HepG2 (cell line): ENCODE data around the gene ANKRD12. TPM values are rescaled to one million over a fixed set of nuclear protein-coding genes. Genes with fewer than 3 reads are reported as not detected.

Source experiments
- AHDC1 ChIP-seq: sonication (generic); formaldehyde crosslinking; IDR thresholded peaks from 2 replicates; pipeline ENCODE4 v1.5.1; 2020; ENCODE audit warnings: mild to moderate bottlenecking, missing genetic modification reagents, borderline replicate concordance
- ERF ChIP-seq: IDR thresholded peaks from 2 replicates; pipeline ENCODE4 v1.6.1; 2018; ENCODE audit warnings: missing biosample characterization, missing genetic modification reagents
- FOXP4 ChIP-seq: sonication (generic); formaldehyde crosslinking; IDR thresholded peaks from 2 replicates; pipeline ENCODE4 v1.4.0; 2020; ENCODE audit warnings: missing genetic modification reagents
- IKZF5 ChIP-seq: IDR thresholded peaks from 2 replicates; pipeline ENCODE4 v1.6.1; 2018; ENCODE audit warnings: missing genetic modification reagents, mild to moderate bottlenecking, missing compliant biosample characterization
- KAT8 ChIP-seq: IDR thresholded peaks from 2 replicates; pipeline ENCODE4 v1.6.1; 2016; ENCODE audit warnings: missing genetic modification reagents, missing compliant biosample characterization
- KLF9 ChIP-seq: IDR thresholded peaks from 2 replicates; pipeline ENCODE4 v1.6.1; 2016; ENCODE audit warnings: low read depth
- NCOA2 ChIP-seq: sonication (generic); formaldehyde crosslinking; IDR thresholded peaks from 2 replicates; pipeline ENCODE4 v1.8.0; 2022; ENCODE audit warnings: inconsistent platforms
- NFE2 ChIP-seq: sonication (generic); formaldehyde crosslinking; IDR thresholded peaks from 2 replicates; pipeline ENCODE4 v1.4.0; 2020; ENCODE audit warnings: missing genetic modification reagents
- SIN3B ChIP-seq: fragments of 150-350 bp; IDR thresholded peaks from 2 replicates; pipeline ENCODE4 v1.6.1; 2014; ENCODE audit warnings: low read length
- SMARCC2 ChIP-seq: fragments of 450-650 bp; IDR thresholded peaks from 2 replicates; pipeline ENCODE4 v1.6.1; 2017; ENCODE audit warnings: antibody characterized with exemption, mild to moderate bottlenecking
- TCF12 ChIP-seq, 2 experiments: fragments of 450-650 bp in 1 of 2; sonication (generic) in 1 of 2; formaldehyde crosslinking in 1 of 2; IDR thresholded peaks; 2 replicates each; pipeline versions ENCODE4 v1.6.1 to v1.8.0; 2017 to 2022; ENCODE audit warnings: antibody characterized with exemption in 1 of 2, mild to moderate bottlenecking in 1 of 2, missing genetic modification reagents in 1 of 2, moderate library complexity in 1 of 2
- TFE3 ChIP-seq: IDR thresholded peaks from 2 replicates; pipeline ENCODE4 v1.6.1; 2016
- ZBTB20 ChIP-seq: sonication (generic); formaldehyde crosslinking; IDR thresholded peaks from 2 replicates; pipeline ENCODE4 v1.8.1; 2023; ENCODE audit warnings: missing genetic modification reagents, low read depth, mild to moderate bottlenecking, borderline replicate concordance
- ZMYM2 ChIP-seq: sonication (generic); formaldehyde crosslinking; IDR thresholded peaks from 2 replicates; pipeline ENCODE4 v1.8.0; 2022; ENCODE audit warnings: mild to moderate bottlenecking, missing genetic modification reagents
- ZNF124 ChIP-seq: sonication (generic); formaldehyde crosslinking; IDR thresholded peaks from 2 replicates; pipeline ENCODE4 v1.4.0; 2020; ENCODE audit warnings: missing genetic modification reagents
- ZNF224 ChIP-seq: sonication (generic); formaldehyde crosslinking; IDR thresholded peaks from 2 replicates; pipeline ENCODE4 v1.5.0; 2020; ENCODE audit warnings: mild to moderate bottlenecking, missing genetic modification reagents
- ZNF549 ChIP-seq: sonication (generic); formaldehyde crosslinking; IDR thresholded peaks from 2 replicates; pipeline ENCODE4 v1.5.0; 2020; ENCODE audit warnings: missing genetic modification reagents
- ZNF563 ChIP-seq: sonication (generic); formaldehyde crosslinking; IDR thresholded peaks from 2 replicates; pipeline ENCODE4 v1.8.0; 2022; ENCODE audit warnings: mild to moderate bottlenecking, moderate library complexity, missing genetic modification reagents
- ZNF629 ChIP-seq: sonication (generic); formaldehyde crosslinking; conservative IDR thresholded peaks from 2 replicates; pipeline ENCODE4 v1.5.0; 2020; ENCODE audit warnings: missing genetic modification reagents
- ZNF776 ChIP-seq: sonication (generic); formaldehyde crosslinking; IDR thresholded peaks from 2 replicates; pipeline ENCODE4 v1.4.0; 2020; ENCODE audit warnings: mild to moderate bottlenecking, missing genetic modification reagents
- polyA plus RNA-seq, 8 experiments: library from polyadenylated mRNA; depleted of rRNA in 3 of 8; stranded (reverse) in 7 of 8; unstranded in 1 of 8; fragments of >200 nt; fragmentation: Illumina TruSeq in 4 of 8; extraction: Trizol in 4 of 8; gene quantifications; 2 replicates each; pipeline versions ENCODE4 v1.2.1 to v1.2.3, GENCODE V29; 2011 to 2016; ENCODE audit warnings: low read depth in 4 of 8, missing spikeins in 1 of 8, mixed read lengths in 1 of 8; ENCODE audit not compliant: insufficient read depth in 1 of 8
- total RNA-seq, 5 experiments: library from RNA; depleted of rRNA; stranded (reverse); fragments of >200 nt; fragmentation: Illumina TruSeq; extraction: Trizol; gene quantifications; 2 replicates each; pipeline ENCODE4 v1.2.3, GENCODE V29; 2016; ENCODE audit warnings: low read depth in 1 of 5

Gene ANKRD12
- total and polyA plus RNA-seq, 2 of the 13 experiments (the other 11 are each of a cell fraction or from before 2014, with no cell fraction given), result 6.0 to 23.2 TPM

- TF ChIP-seq ZNF563 (no peak), NFE2 (no peak), TCF12 (IDR thresholded peaks at IDR 0.05) (no peak), TCF12 (CRISPR knock-in tag; IDR thresholded peaks at IDR 0.05) (peak; percentile 78; the same call in 1 of the 2 replicates), AHDC1 (CRISPR knock-in tag) (peak; percentile 89; the same call in 1 of the 2 replicates), ZNF124 (no peak), ZNF549 (CRISPR knock-in tag) (no peak), SMARCC2 (no peak), NCOA2 (CRISPR knock-in tag) (peak; percentile 86), SIN3B (no peak), ZNF224 (CRISPR knock-in tag) (no peak), IKZF5 (CRISPR knock-in tag) (peak; percentile 47; the same call in 1 of the 2 replicates), ZNF776 (CRISPR knock-in tag) (no peak), KLF9 (no peak), FOXP4 (peak; percentile 91), TFE3 (CRISPR knock-in tag) (peak; percentile 26; the same call in 1 of the 2 replicates), ZNF629 (CRISPR knock-in tag) (0 out of 2 replicates have a peak, but pooled peaks have one; percentile 7), ERF (peak; percentile 69; the same call in 1 of the 2 replicates), KAT8 (CRISPR knock-in tag) (peak; percentile 60; the same call in 1 of the 2 replicates), ZBTB20 (CRISPR knock-in tag) (peak; percentile 78; the same call in 1 of the 2 replicates), ZMYM2 (CRISPR knock-in tag) (peak; percentile 48; the same call in 1 of the 2 replicates)
Observed at GRCh38 chr18:9215221-9215933, 78.8 kb downstream of the ANKRD12 start (continued).
